Stimulated activated CD4-positive, alpha-beta T cell treated with anti-CD3 and anti-CD28 coated beads, Interleukin-12 subunit alpha, Interleukin-12 subunit beta, amount 100 ng/mL, for 48 hours (primary cell): Measurements from ENCODE around the gene SLC7A14.

Experiments
- DNase-seq, 3 donors: peaks; one replicate each; pipeline ENCODE4 v3.0.0-alpha.2; 2020; ENCODE audit warnings: low read depth in 2 of 3, low spot score in 1 of 3

SLC7A14 gene

GRCh38 chr3:170431054-170431453 lies 154.8 kb downstream of the SLC7A14 start:
- DNase-seq: no peak

GRCh38 chr3:170429050-170429449 lies 156.8 kb downstream of the SLC7A14 start:
- no peak for DNase-seq

GRCh38 chr3:170428095-170428494 lies 157.8 kb downstream of the SLC7A14 start:
- no peak for DNase-seq

GRCh38 chr3:170426240-170426797 lies 159.6 kb downstream of the SLC7A14 start:
- no peak for DNase-seq

- DNase-seq: no peak
Observed at GRCh38 chr3:170425491-170426239, 160.2 kb downstream of the SLC7A14 start.

- DNase-seq: no peak
Observed at GRCh38 chr3:170424879-170425278, 161.0 kb downstream of the SLC7A14 start.

- DNase-seq: no peak
Observed at GRCh38 chr3:170423001-170423615, 162.8 kb downstream of the SLC7A14 start.

GRCh38 chr3:170421758-170422157 lies 164.1 kb downstream of the SLC7A14 start:
- DNase-seq: no peak

- no peak for DNase-seq
Observed at GRCh38 chr3:170421111-170421641, 164.7 kb downstream of the SLC7A14 start.

- no peak for DNase-seq
Observed at GRCh38 chr3:170420307-170420821, 165.5 kb downstream of the SLC7A14 start.

- DNase-seq: no peak
Observed at GRCh38 chr3:170419557-170420087, 166.3 kb downstream of the SLC7A14 start.

- no peak for DNase-seq
Observed at GRCh38 chr3:170418422-170419398, 167.2 kb downstream of the SLC7A14 start, which contains the start of gene CLDN11. Gene CLDN11 (plus strand): TSS chr3:170418868. CDS start chr3:170419067, 199 bp downstream.

GRCh38 chr3:170417090-170417489 lies 168.8 kb downstream of the SLC7A14 start:
- DNase-seq: no peak

GRCh38 chr3:170414202-170414663 lies 171.6 kb downstream of the SLC7A14 start:
- peak; percentile 17 to 33 (median 21) for DNase-seq

GRCh38 chr3:170413291-170413690 lies 172.6 kb downstream of the SLC7A14 start:
- no peak for DNase-seq

GRCh38 chr3:170410428-170411029 lies 175.3 kb downstream of the SLC7A14 start:
- DNase-seq: no peak
